CD4-positive, alpha-beta T cell treated with Interleukin-12 subunit alpha and Interleukin-12 subunit beta, for 1 hour (primary cell): Measurements from ENCODE around the gene OSBPL2.

ENCODE experiments used
- DNase-seq: peaks from one replicate; pipeline ENCODE4 v3.0.0-alpha.2; 2020

The OSBPL2 gene

DNA sequence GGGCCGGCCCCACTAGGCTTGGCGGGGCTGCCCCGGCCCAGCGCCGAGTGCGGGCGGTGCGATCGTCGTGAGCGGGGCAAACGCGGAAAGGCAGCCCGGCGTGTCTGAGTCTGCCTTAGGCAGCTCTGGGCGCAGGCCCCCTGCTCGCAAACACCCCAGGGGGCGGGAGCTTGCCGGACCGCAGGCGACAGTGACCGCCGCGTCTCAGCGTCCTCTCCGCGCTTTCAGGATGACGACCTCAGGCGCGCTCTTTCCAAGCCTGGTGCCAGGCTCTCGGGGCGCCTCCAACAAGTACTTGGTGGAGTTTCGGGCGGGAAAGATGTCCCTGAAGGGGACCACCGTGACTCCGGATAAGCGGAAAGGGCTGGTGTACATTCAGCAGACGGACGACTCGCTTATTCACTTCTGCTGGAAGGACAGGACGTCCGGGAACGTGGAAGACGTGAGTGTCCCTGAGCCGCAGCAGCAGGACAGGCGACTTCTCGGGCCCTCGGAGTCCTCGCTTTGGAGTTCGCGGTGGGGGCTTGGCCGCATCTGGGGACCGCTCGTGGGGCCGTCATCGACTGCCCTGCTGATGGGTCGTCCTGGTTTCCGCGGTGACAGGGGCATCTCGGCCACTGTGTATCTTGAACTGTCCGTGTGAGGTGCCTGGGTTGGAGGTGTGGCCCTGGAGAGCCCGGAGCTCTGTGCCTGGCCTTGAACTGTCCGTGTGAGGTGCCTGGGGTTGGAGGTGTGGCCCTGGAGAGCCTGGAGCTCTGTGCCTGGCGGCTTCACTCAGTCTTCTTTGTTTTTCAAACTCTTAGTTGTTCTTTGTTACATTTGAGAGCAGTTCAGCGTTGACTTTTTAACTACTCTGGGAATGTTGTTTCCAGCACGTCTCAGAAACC is 65.3 kb downstream of the OSBPL2 start:
- DNase-seq = no peak

DNA sequence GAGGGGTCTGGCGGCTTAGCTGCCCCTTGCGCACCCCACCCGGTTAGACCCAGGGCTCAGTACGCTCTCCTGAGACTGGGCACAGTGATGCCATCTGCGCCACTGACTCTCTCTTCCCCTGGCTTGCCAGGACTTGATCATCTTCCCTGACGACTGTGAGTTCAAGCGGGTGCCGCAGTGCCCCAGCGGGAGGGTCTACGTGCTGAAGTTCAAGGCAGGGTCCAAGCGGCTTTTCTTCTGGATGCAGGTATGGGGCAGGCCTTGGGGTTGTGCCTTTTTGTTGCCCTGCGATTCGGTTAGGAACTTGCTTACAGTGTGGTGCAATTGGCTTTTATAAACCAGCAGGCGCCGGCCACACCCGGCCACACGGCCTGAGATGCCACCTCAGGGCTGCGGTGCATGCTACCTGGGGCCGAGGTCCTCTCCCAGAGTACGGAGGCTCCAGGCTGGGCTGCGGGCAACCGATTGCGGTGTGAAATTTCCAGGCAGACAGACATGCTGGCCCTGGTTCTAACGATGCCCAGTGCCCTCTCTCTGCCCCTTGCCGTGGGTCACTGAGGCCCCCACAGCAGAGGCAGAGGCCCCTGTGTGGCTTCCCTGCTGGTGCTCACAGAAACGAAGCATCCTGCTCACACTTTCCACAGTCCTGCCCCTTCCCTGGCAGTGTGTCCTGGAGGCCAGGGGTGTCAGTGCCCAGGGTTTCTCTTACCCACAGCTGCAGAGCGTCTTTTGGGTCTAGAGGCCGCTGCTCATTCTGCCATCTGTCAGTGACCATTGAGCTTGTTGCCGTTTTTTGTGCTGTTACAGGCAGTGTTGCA is 66.2 kb downstream of the OSBPL2 start:
- no peak for DNase-seq

DNA sequence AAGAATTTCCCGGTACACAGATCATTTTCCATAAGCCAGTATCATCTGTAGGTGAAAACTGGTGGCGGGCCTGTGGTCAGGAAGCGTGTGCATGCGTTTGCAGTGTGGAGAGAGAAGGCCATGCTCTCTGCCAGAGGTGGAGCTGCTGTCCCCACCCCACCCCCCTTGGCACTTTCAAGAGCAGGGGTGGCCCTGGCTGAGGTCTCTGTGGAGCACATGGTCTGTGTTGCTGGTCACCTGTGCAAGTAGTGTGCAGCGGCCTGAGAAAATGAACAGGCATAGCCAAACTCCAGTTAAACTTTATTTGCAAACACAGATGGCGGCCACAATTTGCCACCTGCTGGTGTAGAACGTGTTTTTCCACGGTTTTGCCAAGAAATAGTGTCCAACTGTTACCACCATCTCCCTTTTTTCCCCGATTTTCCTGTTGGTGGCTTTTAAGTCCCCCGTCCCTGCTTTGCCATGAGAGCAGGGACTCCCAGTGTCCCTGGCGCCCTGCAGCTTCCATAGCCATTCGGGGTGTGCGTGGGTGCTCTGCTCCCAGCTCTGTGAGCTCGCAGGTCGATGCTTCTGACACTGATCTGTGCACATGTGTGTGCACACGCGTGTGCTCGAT is 66.9 kb downstream of the OSBPL2 start:
- DNase-seq = no peak

DNA sequence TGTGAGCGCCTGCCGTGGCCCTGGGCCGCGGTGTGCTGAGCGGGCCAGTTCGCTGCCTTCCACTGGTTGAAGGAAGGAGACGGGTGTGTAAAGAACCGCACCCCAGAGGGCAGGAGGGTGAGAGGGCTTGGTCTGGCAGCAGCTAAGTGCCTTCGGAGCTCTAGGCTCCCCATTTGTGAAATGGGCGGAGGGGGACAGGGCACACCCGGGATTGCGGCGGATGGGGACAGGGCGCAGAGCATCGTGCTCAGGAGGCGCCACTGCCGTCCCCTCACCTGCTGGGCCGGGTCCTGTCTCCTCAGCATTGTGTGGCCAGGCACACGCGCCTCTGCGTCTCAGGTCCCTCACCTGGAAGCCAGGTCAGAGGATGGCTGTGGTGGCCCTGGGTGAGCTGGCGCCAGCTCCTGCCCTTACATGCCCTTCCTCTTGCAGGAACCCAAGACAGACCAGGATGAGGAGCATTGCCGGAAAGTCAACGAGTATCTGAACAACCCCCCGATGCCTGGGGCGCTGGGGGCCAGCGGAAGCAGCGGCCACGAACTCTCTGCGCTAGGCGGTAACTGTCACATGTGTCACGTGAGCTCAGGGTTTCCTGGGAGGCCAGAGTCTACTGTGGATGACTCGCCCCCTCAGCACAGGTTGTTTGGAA is 67.6 kb downstream of the OSBPL2 start:
- DNase-seq = no peak

DNA sequence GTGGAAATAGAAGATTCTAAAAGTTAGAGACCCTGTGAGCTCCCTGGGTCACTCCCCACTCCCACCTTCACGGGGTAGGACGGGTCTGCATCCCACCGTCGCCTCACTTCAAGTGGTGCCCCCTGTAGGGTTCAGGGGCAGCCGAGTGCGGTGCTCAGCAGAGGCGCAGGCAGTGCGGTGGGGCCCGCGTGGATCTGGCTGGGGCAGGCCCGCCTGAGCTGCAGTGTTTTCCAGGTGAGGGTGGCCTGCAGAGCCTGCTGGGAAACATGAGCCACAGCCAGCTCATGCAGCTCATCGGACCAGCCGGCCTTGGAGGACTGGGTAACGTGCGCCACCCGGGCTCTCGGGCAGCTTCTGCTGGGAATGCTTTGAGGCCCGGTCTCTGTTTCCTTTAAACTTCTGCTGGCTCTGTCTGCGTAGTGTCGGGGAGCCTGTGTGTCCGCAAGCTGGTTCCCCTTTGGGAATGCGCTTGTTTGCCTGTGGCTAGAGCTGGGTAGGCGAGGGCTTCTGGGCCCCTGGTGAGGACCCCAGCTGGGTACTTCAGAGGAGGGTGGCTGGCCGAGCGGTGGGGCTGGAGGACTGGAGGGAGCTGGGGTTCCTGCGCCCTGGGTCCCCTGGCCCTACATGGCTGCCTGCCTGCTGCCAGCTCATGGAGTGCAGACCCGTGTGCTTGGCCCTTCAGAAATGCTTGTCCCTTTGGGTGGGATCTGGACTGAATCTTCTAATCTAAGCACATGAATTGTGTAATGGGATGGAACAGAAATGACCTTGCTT is 68.3 kb downstream of the OSBPL2 start:
- DNase-seq = no peak

DNA sequence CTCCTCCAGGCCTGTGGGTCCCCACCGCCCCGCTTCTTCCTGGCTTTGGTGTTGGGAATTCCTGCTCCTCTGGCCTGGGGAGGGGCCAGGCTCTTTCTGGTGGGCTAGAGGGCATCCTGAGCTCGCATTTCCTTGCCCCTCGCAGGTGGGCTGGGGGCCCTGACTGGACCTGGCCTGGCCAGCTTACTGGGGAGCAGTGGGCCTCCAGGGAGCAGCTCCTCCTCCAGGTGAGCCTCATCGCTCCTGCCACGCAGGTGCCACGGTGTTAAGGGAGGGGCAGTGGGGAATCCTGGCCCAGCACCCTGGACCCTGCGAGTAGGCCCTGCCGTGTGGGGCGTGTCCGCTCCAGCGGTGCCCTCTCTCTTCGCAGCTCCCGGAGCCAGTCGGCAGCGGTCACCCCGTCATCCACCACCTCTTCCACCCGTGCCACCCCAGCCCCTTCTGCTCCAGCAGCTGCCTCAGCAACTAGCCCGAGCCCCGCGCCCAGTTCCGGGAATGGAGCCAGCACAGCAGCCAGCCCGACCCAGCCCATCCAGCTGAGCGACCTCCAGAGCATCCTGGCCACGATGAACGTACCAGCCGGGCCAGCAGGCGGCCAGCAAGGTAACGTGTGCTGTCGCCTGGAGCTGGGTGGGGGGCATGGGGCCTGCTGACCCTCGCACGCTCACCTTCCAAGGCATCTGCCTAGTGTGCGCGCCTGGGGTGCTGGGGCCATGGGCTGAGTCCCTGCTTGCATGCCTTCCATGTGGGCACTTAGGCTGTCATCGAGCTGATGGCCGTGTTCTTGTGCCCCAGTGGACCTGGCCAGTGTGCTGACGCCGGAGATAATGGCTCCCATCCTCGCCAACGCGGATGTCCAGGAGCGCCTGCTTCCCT is 69.1 kb downstream of the OSBPL2 start:
- no peak for DNase-seq

DNA sequence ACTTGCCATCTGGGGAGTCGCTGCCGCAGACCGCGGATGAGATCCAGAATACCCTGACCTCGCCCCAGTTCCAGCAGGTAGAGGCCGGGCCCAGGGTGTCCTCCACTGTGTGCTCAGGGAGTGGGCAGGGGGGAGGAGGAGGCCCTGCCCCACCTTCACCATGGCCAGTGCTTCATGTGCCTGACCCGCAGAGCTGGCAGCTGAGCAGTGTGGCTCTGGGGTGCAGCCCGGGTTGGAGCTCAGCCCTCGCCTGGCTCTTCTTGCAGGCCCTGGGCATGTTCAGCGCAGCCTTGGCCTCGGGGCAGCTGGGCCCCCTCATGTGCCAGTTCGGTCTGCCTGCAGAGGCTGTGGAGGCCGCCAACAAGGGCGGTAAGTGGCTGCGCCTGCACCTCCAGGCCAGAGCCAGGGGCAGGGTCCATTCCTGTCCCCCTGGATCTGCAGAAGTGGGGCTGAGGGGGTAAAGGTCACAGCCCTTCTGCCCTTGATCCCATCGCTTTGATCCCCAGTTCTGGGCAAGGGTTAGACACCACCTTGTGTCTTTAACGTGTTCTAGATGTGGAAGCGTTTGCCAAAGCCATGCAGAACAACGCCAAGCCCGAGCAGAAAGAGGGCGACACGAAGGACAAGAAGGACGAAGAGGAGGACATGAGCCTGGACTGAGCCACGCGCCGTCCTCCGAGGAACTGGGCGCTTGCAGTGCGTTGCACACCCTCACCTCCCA is 69.9 kb downstream of the OSBPL2 start:
- no peak for DNase-seq

DNA sequence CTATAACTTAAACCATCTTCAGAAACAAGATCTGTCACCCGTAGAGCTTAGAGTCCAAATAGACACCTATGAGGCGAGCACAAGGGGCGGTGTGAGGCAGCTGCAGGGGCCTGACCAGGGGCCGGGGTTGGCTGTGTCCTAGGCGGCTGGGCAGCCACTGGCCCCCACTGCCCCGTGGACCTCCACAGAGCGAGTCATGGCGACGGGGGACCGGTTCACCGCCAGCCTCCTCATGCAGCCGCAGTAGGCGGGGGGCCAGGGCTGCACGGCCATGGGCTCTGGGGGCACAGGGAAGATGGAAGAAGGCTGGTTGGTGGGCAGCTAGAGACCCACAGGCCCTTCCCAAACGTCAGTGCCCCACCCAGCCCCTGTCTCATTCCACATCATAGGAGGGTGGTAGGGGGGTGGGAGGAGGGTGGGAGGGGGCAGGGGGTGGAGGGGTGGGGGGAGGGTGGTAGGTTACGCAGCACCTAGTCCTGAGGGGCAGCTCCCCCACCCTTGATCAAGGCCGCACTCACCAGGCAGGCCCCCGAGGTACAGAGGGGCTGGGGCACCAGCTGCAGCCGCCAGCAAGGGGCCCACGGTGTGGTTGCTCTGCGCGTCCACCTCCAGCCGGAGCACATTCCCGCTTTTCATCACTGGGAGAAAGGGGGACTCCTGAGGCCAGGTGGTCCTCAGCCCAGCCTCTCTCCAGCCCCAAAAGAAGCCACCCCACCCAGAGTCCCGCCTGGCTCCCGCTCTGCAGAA is 71.0 kb downstream of the OSBPL2 start:
- DNase-seq = no peak

DNA sequence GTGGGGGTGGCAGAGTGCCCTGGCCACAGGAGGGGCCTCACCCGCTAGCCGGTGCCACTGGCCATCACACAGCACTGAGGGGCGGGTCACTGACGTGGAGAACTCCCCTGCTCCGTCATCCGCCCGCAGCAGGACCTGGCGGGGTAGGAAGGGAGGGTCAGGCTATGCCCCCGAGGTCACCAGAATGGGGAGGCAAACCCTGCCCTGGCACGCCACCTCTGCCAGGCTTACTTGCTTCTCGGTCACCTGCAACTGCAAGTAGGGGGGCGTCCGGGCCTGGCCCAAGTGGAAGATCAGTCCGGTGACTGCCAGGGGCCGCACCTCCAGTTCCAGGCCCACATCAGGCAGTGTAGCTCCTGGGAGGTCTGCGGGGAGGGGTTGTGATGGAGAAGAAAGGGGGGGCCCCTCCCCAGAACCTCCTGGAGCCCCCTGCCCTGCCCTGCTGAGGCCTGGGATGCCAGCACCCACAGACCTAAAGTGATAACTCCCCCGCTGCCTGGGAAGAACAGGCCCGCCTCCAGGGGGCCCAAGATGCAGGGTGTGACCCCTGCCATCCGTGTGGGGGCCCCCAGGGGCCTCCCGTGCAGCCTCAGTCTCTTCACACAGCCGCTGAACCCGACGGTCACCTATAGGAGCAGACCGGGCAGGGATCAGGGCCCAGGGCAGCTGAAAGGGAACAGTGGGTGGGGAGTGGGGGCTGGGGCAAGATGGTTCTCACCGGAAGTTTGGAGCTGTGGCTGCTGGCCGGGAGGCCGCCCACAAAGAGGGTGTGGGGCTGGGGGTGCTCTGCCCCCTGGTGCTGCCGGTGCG is 71.8 kb downstream of the OSBPL2 start:
- no peak for DNase-seq

DNA sequence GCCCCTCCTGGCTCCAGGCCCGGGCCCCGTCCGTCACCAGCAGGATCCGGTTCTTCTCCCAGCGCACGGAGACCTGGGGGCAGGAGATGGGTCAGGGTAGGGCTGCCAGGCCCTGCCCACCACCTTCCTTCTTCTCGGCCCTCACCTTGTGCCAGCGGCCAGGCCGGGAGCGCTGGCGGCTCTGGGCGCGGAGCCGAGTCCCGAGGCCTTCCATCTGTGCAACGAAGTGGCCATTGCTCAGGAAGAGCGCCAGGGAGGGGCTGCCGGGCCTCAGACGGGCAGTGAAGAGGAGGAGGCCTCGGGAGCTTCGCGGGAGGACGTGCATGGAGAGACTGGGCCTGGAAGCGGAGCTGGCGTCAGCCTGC is 72.4 kb downstream of the OSBPL2 start:
- DNase-seq = no peak

DNA sequence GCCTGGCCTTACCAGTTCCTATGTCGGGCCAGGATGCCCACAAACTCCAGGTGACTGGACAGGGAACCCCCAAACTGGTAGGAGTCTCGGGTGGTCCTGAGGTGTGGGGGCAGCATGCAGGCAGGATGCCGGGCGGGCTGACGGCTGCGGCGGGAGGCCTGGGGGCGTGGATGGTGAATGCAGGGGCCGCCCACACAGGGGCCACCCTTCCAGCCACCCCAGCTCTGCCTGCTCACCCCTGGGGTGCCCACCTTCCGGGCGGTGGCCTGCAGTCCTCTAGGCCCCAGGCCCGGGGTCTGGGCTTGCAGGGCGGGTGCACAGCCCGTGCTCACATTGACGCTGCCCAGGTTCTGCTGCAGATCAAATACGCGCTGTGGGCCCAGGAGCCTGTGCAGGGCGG is 72.8 kb downstream of the OSBPL2 start:
- DNase-seq = no peak

DNA sequence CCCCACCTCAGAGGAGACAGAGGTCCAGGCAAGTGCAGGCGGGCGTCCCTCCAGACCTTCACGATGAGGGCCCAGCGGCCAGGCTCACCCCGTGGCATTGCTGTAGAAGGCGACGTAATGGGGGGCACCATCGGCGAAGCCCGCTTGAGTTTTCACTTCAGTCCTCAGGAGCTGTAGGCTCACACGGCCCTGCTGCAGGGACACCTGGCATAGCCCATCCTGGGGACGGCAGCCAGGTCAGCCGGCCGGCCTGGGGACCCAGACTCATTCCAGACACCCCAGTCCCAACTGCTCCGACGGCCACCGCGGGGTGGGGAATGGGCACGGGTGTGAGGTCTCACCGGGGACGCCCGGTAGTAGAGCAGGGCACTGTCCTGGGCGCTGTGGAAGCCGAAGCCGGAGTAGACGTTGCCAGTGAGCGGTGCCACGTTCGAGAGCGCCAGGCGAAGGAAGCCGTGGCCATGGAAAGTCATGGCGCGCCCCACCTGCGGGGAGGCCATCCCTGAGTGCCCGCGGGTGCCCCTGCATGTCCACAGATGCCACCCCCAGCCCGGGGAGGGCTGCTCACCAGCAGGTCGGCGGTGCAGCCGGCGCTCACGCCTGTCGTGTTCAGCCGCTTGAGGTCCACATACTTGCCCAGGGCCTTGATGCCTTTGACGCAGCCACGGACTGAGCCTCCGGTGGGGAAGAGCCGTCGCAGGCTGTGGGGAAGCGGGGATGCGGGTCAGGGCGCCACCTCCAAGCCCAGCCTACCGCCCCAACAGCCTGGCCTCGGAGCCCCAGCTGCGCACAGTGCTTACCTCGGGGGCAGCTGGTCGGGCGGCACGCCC is 73.7 kb downstream of the OSBPL2 start:
- no peak for DNase-seq

DNA sequence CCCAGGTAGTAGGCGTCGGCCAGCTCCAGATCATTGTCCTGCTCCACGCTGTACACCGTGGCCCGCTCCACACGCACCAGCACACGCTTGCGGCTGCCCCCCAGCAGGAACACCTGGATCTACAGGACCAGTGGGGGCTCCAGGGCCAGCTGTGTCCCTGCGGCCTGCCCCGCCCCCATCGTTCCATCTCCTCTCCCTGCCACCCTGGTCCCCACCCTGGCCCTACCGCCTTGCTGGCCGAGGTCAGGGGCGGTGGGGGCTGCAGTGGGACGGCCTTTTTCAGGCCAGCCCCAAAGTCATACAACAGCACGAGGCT is 74.3 kb downstream of the OSBPL2 start:
- DNase-seq = no peak

DNA sequence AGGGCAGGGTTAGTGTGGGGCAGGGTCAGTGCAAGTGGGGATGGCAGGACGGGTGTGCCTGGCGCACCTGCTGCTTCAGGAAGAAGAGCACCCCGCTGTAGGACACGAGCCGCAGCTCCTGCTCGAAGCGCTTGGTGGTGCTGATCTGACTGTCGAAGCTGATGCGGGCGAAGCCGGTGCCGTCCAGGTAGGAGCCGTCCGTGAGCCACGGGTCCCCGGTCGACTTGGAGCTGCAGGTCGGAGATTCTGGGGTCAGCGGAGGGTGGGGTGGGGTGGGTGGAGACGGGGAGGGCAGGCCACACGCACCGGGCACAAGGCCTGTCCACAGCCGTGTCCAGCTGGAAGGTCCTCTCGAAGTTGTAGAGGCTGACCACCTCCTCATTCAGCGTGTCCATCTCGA is 74.7 kb downstream of the OSBPL2 start:
- no peak for DNase-seq

DNA sequence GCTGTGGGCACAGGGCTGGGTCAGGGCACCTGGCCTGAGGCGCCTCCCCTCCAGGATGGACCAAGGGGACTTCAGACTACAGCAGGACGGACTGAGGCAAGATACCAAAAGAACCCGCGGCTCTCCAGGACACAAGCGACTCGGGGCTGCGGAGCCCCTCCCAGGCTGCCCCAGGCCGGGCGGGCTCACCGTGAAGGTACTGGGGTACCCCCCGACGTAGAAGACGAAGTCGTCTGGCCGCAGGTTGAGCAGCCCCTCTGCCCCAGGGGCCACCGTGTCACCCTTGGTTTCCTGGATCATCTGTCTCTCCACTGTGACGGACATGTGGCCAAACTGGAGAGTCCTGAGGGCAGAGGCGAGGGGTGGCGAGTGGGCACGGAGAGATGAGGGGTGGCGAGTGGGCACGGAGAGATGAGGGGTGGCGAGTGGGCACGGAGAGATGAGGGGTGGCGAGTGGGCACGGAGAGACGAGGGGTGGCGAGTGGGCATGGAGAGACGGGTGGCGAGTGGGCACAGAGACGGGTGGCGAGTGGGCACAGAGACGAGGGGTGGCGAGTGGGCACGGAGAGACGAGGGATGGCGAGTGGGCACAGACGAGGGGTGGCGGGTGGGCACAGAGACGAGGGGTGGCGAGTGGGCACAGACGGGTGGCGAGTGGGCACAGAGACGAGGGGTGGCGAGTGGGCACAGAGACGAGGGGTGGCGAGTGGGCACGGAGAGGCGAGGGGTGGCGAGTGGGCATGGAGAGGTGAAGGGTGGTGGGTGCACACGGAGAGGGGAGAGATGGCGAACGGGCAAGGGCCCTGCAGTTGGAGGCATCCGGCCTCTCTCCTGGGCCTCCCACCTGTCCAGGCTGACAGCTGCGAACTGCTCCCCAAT is 75.4 kb downstream of the OSBPL2 start:
- DNase-seq = no peak

DNA sequence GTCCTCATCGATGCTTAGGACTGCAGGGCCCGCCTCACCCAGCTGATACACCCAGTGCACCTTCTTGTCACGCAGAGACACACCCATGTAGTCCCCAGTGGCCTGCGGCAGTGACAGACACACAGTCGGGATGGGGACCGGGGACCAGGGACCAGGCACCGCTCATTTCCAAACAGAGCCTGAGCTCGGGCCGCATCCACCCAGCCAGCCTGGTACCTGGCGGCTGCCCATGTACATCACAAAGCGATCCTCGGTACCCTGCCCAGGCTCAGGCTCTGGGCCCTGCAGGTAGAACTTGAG is 76.0 kb downstream of the OSBPL2 start:
- DNase-seq = no peak

DNA sequence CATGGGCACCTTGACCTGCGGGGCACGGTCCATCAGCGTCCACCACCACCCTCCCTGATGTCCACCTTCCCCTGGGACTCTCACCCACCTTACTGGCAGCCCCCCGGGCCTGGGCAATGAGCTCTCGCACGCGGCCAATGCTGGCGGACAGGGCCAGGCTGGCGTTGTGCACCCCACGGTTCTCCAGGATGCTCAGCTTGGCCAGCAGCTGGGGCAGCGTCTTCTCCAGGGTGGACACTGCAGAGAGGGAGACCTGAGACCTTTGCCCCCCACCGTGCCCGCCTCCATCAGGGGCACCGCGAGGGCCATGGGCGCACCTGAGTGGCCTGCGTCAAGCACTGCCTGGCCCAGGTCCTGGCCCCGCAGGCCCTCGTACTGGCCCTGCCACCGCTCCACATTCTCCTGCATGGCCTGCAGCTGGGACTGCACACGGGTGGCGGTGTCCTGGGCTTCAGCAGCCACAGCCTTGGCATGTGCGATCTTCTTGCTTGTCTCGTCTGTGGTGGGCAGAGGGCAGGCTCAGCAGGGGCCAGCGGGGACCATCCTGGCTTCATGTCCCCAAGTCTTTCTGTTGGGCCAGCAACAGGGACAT is 76.5 kb downstream of the OSBPL2 start:
- no peak for DNase-seq
